HG02973 (cell line): ENCODE results near the gene AFF4.
A peak's percentile ranks its signal among the peaks of the same experiment; 100 is the strongest.
"Not testable (repeated sequence)": the region's sequence is repeated elsewhere in the genome, so short reads cannot be mapped to it uniquely, and the experiment has no call there.

Experiments used
- ATAC-seq: cut with Tn5 transposase; IDR thresholded peaks from one replicate; pipeline ENCODE4 v1.9.1; 2021; ENCODE audit warnings: moderate library complexity; ENCODE audit not compliant: unreplicated experiment

Gene AFF4

GRCh38 chr5:132854992-132855391 is 108.4 kb downstream of the AFF4 start:
- ATAC-seq, result not testable (repeated sequence)

- no peak for ATAC-seq
Measured at GRCh38 chr5:132854301-132854700, 109.1 kb downstream of the AFF4 start.

- ATAC-seq, result no peak
Measured at GRCh38 chr5:132853790-132854189, 109.6 kb downstream of the AFF4 start.

GRCh38 chr5:132853323-132853722 is 110.1 kb downstream of the AFF4 start:
- ATAC-seq, result no peak

- no peak for ATAC-seq
Measured at GRCh38 chr5:132850066-132850465, 113.4 kb downstream of the AFF4 start.

GRCh38 chr5:132849347-132849746 is 114.1 kb downstream of the AFF4 start:
- ATAC-seq, result no peak

GRCh38 chr5:132848270-132848669 is 115.2 kb downstream of the AFF4 start:
- ATAC-seq, result no peak

- no peak for ATAC-seq
Measured at GRCh38 chr5:132841305-132841704, 122.1 kb downstream of the AFF4 start.

GRCh38 chr5:132840896-132841295 is 122.5 kb downstream of the AFF4 start:
- no peak for ATAC-seq

GRCh38 chr5:132840313-132840712 is 123.1 kb downstream of the AFF4 start:
- ATAC-seq, result no peak

GRCh38 chr5:132839426-132840301 is 123.8 kb downstream of the AFF4 start:
- ATAC-seq, result no peak

GRCh38 chr5:132838516-132839282 is 124.7 kb downstream of the AFF4 start:
- no peak for ATAC-seq

GRCh38 chr5:132837868-132838267 is 125.6 kb downstream of the AFF4 start:
- no peak for ATAC-seq

GRCh38 chr5:132836852-132837251 is 126.6 kb downstream of the AFF4 start:
- no peak for ATAC-seq

- ATAC-seq, result no peak
Measured at GRCh38 chr5:132834057-132834456, 129.4 kb downstream of the AFF4 start.

GRCh38 chr5:132832612-132833011 is 130.8 kb downstream of the AFF4 start:
- no peak for ATAC-seq

GRCh38 chr5:132831095-132831860 is 132.2 kb downstream of the AFF4 start:
- no peak for ATAC-seq

GRCh38 chr5:132830436-132831094 is 132.9 kb downstream of the AFF4 start, which contains the start of gene SHROOM1:
Gene SHROOM1 (minus strand): TSS chr5:132830647. CDS start chr5:132826140, 4,507 bp downstream.
- peak; percentile 64 for ATAC-seq

GRCh38 chr5:132829742-132830435 is 133.5 kb downstream of the AFF4 start:
- ATAC-seq, result peak; percentile 83
